GM21381 (cell line): ENCODE results near the gene RIOK3.
A peak's percentile ranks its signal among the peaks of the same experiment; 100 is the strongest.
"Not testable (repeated sequence)": the region's sequence is repeated elsewhere in the genome, so short reads cannot be mapped to it uniquely, and the experiment has no call there.

ENCODE experiments used
- ATAC-seq: cut with Tn5 transposase; IDR thresholded peaks from one replicate; pipeline ENCODE4 v1.9.1; 2021; ENCODE audit warnings: mild to moderate bottlenecking, moderate library complexity; ENCODE audit not compliant: unreplicated experiment

The RIOK3 gene

GRCh38 chr18:23494992-23495391, 41.9 kb downstream of the RIOK3 start:
- ATAC-seq: no peak

DNA sequence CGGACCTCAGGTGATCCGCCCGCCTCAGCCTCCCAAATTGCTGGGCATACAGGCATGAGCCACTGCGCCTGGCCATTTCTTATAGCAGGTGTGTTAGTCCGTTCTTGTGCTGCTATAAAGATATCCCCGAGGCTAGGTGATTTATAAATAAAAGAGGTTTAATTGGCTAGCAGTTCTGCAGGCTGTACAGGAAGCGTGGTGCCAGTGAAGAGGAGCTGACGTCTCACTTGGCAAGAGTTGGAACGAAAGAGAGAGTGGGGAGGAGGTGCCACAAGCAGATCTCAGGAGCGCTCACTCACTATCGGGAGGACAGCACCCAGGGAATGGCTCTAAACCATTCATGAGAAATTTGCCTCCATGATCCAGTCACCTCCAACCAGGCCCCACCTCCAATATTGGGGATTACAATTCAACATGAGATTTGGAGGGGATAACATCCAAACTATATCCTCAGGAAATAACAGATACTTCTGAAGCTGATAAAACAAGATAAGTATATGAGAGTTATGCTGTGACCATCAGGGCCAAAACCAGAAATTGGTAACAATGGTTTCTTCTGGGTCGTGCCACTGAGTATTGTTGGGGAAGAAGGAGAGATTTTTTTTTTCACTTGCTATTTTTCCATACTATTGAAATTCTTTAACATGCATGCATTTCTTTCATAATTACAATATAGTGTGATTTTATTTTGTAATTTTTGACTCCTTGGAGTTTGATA, 42.8 kb downstream of the RIOK3 start:
- no peak for ATAC-seq

DNA sequence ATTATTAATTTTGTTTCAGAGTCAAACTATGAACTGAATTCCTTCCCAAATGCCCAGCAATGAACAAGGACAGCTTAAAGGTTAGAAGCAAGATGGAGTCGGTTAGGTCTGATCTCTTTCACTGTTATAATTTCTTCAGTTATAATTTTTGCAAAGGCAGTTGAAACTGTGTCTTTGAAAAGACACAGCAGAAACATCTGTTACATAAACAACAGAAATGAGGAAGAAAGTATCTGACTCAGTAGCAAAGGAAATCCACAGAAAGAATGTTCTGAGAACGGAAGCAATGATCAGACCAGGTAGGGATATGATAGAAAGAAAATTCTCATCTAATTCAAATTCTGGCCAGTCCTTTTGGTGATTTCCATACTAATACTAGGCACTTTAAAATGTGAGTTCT, 45.0 kb downstream of the RIOK3 start:
- ATAC-seq: no peak

DNA sequence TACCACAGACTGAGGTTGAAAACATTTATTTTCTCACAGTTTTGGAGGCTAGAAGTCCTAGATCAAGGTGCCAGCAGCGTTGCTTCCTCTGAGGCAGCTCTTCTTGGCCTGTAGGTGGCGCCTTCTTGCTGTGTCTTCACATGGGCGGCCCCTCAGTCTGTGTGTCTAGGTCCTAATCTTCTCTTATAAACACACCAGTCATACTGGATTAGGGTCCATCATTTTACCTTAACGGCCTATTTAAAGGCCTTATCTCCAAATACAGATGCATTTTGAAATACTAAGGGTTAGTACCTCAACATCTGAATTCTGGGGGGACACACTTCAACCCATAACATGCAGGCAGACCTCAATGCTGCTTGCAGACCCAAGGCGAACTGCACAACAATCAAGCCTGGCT, 45.8 kb downstream of the RIOK3 start:
- ATAC-seq: peak; percentile 33

DNA sequence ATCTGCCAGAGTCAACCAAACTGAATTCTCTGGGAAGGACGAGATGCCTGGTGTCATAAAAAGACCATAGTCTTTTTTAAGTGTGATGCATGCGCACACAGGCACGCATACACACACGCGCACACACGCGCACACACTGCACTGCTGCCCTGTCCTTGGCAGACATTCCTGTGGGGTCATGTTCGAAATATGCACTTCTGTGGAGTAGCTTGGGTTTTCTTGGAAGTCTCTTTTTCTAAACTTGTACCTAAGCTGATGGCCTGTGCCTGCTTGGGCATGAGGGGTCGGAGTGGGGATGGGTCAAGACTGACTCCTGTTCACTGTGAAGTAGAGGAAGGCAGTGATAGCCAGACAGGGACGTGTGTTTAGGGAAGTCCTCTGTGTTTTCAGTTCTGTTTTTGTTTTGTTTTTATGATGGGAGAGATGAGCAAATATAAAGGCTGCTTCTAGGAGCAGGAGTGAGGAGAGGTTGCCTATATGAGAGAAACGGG, 46.2 kb downstream of the RIOK3 start:
- ATAC-seq: no peak

DNA sequence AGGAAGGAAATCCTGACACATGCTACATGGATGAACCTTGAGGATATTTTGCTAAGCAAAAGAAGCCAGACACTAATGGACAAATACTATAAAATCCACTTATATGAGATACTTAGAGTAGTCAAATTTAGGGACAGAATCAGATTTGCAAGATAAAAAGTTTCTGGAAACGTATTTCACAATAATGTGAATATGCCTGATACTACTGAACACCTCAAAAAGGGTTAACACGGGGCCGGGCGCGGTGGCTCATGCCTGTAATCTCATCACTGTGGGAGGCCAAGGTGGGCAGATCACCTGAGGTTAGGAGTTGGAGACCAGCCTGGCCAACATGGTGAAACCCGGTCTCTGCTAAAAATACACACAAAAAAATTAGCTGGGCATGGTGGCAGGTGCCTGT, 48.5 kb downstream of the RIOK3 start:
- ATAC-seq: no peak

GRCh38 chr18:23502516-23503037, 49.5 kb downstream of the RIOK3 start:
- no peak for ATAC-seq

GRCh38 chr18:23503038-23503962, 50.2 kb downstream of the RIOK3 start, which contains the start of gene RMC1:
Gene RMC1, plus strand, starts transcription at chr18:23503511. Its CDS starts 108 bp downstream, at chr18:23503619.
- peak; percentile 80 for ATAC-seq

DNA sequence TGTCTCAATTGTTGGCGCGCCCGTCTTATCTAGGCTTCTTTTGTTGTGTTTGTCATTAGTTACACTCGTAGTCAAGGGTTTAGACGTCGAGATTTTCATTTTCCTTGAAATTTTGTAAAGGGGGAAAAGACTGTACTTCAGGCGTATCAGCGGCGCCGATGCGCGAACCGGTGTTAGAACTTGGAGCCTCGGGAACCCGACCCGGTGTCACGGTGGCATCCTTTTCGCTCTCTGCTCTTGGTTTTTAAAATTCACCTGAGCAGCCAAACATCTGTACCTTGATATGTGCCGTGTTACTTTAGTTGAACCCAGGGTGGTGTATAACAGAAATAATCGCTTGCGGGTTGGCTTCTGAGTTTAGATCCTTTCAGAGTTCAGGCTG, 50.9 kb downstream of the RIOK3 start:
- no peak for ATAC-seq

DNA sequence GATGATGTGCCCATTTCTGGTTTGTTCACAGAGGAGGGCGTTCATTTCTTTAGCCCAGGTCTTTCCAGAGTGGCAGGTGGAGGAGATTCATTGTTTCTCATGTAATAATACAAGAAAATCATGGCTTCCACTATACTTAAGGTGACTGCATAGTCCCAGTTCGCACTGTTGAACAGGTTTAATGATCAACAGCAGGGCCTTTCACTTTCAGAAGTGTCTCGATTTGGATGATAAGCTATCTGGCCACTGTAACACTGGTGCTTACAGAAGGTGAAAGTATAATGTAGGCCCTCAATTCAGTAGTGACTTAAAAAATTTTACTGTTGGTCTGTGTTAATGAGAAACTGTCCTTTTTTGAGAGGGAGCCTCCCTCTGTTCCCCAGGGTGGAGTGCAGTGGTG, 51.6 kb downstream of the RIOK3 start:
- ATAC-seq: peak; percentile 48

DNA sequence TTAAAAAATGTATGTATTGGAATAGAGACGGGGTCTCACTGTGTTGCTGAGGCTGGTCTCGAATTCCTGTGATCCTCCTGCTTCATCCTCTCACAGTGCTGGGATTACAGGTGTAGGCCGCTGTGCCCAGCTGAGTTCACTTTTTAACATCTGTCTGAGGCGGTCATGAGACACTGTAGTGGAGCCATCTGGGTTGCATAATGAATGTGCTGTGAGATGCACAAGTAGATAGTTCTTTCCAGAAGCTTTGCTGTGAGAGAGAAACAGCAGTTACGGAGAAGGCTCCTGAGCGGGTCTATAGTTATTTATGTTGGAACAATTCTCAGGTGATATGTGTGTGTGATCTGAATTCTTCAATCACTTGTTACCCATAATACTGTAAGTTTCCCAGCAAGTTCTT, 53.3 kb downstream of the RIOK3 start:
- ATAC-seq: no peak

GRCh38 chr18:23510923-23511322, 57.8 kb downstream of the RIOK3 start:
- ATAC-seq: not testable (repeated sequence)

- not testable (repeated sequence) for ATAC-seq
Measured at GRCh38 chr18:23512216-23512615, 59.1 kb downstream of the RIOK3 start.

GRCh38 chr18:23512641-23513040, 59.6 kb downstream of the RIOK3 start:
- no peak for ATAC-seq

GRCh38 chr18:23515911-23516546, 62.9 kb downstream of the RIOK3 start:
- peak; percentile 64 for ATAC-seq

DNA sequence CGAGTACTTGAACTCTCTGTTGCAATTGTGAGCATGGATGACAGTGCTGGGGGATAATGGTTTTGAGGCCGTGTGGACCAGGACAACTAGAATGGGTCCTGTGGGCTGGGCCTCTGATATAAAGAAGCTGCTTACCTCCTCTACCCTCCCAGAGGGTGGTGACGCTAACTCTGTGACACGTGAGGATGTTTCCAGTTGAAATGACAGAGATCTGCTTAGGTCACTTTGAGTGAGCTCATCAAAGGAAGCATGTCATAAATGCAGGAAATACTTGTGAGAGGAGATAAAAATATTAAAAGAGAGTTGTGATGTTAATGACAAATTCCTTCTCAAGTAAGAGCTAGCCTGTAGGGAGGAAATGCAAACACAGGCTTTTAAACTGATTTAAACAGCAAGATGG, 66.6 kb downstream of the RIOK3 start:
- no peak for ATAC-seq

GRCh38 chr18:23521271-23521670, 68.2 kb downstream of the RIOK3 start:
- no peak for ATAC-seq

GRCh38 chr18:23521907-23522306, 68.8 kb downstream of the RIOK3 start:
- ATAC-seq: no peak

DNA sequence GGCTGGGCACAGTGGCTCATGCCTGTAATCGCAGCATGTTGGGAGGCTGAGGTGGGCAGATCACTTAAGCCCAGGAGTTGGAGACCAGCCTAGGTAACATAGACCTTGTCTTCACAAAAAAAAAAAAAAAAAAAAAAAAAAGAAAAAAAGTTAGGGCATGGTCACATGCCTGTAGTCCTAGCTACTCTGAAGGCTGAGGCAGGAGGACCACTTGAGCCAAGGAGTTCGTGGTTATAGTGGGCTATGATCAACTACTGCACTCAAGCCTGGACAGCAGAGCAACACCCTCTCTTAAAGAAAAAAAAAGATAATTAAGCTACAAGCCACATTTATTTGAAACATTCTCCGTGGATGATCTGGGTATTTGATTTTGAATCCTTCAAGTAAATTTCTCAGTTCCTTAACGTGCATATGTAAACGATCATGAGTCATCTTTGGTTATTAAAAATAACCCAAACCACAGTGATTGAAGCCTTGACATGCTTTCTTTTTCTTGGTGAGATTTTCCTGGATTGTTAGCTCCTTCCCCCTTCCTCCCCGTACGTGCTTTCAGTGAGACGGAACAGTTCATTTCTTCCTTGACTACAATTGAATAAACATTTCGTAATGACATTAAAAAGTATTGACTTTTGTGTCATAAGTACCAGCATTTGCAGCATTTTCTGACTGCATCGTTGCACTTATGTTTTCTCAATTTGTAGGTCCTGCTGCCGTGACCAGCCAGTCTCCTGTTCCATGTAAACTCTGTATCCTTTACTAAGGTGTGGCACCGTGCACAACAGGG, 70.5 kb downstream of the RIOK3 start:
- ATAC-seq: no peak

- ATAC-seq: no peak
Measured at GRCh38 chr18:23524213-23524707, 71.2 kb downstream of the RIOK3 start.
